ENCODE results near the gene NSMCE1.
A peak's percentile ranks its signal among the peaks of the same experiment; 100 is the strongest.

NSMCE1 gene

DNA sequence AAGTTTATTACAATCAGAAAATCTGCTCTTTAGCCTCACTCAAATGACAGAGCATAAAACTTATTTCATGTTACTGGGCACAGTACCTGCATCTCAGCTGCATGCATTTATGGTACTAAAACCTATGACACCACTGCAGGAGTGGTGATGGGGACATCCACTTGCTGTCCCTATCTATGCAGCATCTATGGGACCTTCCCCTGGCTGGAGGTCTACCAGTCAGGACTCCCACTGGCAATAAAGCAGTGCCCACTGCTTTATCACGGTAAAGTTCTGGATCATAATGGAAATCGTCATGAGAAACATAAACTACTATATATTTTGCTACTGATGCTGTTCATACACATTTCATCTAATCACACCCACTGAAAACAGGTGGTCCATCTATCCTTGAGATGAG, 26.2 kb downstream of the NSMCE1 start:
- DNase-seq, result no peak

DNA sequence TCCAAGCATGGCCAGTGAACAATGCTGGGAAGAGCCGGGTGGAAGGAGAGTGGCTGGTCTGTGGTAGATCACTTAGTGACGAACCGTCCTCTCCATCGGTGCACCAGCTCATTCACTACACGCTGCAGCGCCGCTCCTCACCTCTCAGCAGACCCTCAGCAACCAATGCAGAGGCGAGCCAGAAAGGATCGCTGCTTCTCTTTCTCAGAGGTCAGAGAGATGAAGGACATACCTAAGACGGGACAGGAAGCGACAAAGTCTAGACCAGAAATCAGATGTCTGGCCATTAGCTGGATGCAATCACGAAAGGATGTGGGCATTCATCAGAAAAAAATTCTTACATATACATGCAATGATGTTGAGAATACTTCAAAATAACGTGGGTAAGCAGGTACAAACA, 26.9 kb downstream of the NSMCE1 start:
- DNase-seq, result no peak

DNA sequence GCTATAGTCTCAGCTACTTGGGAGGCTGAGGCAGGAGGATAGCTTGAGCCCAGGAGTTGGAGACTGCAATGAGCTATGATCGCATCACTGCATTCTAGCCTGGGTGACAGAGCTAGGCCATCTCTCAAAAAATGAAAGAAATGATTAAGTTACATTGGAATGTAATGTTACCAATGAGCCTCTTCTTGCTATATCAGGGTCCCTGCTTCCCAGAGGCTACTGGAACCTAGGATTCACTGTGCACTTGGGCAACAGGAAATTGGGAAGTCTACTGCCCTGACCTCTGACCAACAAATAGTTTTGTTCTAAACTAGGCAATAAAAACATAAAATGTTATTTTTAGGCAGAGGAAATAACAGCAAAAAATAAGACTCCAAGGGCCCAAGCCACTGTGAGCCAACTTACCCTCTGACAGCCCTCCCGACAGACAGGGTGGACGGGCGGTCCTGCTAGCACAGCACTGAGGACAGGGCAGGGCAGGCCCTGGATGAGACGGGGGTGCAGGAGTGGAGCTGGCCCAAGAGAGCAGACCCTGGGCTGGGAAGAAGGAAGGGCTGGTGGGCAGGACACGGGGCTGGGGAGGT, 27.5 kb downstream of the NSMCE1 start:
- no peak for DNase-seq

DNA sequence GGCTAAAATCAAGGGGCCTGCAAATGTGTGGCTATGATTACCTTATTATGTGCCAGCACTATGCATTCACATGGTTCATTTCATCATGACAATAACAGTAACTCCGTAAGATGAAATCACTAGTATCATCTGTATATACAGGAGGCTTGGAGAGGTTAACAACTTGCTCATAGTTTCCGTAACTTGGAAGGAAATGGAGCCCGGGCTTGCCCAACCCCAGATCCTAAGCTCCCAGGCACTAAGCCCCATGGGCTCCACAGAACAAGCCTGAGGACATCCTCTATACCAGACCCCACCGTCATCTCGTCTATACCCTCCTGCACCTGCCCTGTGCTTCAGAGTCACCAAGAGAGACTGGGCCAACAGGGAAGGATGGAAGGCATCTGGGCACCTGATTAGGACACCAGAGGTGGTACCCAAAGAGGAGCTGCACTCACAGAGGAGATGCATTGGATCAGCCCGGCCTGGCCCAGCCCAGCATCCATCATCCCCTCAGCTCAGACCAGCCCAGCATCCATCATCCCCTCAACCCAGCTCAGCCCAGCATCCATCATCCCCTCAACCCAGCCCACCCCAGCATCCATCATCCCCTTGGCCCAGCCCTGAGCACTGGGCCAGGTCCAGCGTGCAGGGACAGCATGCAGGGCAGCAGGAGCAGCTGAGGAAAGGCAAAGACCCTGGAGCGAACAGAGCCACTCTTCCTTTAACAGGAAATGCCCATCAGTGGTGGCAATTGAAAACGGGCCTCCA, 28.5 kb downstream of the NSMCE1 start:
- DNase-seq, result no peak

DNA sequence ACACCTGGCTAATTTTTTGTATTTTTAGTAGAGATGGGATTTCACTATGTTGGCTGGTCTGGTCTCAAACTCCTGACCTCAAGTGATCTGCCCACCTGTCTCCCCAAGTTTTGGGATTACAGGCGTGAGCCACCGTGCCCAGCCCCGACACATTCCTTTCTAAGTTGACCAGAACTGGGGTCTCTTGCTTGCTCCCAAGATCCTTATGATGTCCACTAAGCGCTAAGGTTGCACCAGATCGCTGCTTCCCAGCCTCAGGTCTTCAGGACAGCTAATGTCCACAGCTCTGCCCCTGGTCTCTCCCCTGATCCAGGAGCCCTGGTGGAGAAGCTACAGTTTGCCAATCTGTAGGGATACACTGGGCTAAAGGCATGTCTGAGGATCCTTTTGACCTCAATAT, 29.5 kb downstream of the NSMCE1 start:
- no peak for DNase-seq

DNA sequence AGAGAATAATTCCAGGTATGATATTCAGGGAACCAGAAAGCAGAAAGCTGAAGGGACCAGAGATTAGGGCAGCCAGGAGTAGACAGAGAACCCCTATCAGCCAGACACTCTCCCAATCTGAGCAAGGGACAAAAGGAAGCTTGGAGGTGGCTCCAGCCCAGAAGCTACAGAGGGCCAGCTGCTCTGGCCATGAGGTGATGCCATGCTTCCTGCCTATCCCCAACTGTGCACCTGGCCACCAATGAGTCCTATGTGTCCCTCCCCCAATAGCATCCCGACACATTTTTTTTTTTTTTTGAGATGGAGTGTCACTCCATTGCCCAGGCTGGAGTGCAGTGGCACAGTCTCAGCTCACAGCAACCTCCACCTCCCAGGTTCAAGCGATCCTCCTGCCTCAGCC, 30.0 kb downstream of the NSMCE1 start:
- DNase-seq, result no peak

DNA sequence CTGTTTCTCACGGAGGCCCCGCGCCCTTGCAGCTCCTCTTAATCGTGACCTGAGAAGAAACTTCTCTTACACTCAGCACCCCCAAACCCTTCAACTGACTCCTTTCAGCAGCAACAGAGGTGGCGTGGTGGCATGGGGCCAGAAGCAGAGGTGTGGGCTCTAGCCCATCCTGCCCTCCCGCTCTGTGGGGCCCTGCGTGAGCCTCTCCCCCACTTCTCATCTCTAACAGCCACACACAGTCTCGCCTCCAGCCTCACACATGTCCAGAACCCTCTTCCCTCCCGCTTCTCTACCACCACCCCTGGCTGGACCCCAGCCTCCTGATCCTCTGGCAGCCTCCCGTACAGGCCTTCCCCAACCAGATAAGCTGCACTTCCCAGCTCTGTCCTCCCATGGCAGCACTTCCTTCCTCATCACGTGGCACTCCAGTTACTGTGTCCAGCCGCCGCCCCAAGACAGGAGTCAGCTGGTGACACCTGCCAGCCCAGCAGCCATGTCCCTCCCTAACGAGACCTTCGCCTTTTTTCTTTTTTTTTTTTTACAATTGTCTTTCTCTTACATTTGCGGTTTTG, 30.5 kb downstream of the NSMCE1 start:
- peak; percentile 57 for DNase-seq

DNA sequence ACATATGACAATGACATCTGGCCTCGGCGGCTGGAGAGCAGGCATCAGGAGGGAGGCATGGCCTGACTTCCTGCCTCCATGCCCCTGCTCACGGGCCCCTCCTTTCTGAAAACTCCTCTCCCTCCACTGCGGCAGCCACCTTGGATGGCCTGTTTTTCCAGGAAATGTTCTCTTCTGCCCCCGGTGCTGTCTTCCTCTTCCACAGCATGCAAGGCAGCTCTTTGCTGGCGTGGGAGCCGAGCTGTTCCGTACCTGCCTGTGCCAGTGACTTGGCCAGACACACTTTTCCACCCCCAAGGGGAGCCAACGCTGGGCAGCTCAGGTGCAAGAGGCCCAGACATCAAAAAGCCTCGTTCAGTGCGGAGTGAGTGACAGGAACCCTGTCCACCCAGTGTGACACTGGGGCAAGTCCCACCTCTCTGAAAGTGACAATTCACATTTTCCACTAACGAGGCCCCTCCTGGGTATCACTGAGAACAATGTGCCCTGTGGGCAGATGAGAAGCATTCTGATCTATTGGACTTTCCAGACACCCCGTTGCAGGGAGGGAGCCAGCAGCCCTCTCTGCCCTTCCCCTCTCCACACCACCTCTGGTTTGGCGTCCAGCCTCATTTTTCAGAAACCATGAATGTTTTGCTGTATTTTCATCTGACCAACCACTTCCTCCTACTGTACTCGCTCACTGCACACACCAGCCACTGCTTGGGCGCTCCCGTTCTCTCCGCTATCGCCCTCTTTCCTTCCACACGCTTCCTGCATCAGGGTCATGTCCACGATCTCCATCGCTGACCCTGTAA, 31.2 kb downstream of the NSMCE1 start:
- DNase-seq, result peak; percentile 76

DNA sequence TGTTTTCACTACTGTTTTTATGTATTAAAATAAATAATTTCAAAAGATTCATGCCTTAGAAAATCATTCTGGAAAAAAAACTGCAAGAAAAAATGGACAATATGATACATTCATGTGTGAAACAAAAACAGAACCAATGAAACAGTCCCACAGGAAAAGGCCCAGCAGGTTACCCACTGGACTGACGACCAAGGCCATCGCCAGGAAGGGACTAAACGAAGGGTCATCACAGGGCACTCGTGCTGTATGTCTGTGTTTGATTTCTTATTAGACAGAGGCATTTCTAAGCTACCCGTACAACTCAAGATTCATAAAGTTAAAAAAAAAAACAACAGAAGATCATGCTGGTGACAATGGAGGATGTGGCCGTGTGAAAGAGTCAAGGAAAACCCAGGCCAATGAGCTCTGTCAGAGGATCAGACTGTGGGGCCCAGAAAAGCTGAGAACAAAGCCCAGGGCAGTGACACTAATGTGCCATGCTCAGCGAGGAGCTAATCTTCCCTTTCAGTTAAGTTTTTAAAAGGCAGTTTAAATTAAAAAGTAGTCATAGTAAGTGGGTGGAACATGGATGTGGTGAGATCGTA, 31.8 kb downstream of the NSMCE1 start:
- DNase-seq, result no peak

DNA sequence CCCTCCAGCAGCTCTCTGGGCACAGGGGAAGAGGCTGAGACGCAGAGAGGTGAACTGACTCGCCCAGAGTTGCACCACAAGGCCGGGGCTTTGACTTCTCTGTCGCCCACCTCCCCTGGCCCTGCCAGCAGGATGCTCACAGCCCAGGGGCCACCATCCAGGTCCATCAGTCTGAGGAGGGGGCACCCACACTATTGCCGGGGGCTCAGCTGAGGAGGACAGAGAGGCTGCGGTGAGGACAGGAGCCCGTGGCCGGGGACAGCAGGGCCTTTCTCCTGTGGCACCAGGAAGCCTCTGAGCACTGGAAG, 32.7 kb downstream of the NSMCE1 start:
- no peak for DNase-seq

DNA sequence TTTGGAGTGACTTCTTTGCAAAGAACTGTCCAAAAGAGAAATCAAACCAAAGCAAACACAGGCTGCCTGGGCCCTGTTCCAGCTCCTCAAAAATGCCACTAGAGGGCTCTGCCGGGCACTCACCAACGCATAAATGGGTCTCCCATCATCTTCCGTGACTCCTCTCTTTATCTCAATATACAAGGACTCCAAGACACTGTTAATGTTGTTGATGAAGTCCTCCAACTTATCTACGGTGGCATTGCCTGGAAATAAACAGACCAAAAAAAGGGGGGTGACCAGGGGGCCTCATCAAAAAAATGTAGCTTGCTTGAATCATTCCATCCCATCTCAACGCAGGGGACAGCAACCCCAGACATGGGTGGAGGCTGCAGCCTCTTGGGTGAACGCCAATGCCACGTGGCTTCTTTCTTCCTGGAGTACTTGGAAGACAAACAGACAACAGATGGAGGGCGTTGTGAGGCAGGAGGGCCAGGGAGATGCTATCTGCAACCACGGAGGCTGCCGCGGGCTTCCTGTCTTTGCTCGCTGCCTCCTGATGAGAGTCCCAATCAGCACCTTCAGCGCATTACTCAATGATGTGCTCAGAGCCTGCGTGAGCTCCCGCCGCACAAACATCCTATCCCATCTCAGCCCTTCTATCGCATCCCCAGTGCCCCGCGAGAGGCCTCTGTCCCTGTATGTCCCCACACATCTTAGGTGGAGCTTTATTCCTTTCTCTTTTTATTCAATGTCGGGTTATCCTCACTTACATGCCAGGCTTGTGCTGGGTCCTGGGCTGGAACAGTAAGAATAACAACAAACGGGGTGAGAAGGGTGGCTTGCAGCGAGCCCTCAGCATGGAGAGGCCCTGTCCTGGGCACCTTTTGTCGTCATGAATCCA, 33.3 kb downstream of the NSMCE1 start:
- peak; percentile 68 for DNase-seq

DNA sequence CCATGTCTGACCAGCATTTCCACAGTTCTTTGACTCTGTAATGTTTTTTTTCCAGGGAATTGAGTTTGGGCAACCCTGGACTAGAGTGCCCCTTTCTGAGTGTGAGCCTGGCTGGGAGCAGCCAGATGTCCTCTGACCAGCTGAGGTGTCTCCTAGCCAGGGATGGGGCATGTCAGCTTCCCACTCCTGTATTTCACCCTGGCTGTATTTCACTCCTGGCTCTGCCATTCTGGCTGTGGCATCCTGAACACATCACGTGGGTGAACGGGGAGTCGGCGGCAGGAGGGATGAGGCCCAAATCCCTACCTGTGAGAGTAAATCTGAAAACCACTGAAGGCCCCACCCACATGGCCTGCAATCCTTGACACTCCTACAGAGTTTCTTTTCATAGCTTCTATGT, 34.0 kb downstream of the NSMCE1 start:
- no peak for DNase-seq

DNA sequence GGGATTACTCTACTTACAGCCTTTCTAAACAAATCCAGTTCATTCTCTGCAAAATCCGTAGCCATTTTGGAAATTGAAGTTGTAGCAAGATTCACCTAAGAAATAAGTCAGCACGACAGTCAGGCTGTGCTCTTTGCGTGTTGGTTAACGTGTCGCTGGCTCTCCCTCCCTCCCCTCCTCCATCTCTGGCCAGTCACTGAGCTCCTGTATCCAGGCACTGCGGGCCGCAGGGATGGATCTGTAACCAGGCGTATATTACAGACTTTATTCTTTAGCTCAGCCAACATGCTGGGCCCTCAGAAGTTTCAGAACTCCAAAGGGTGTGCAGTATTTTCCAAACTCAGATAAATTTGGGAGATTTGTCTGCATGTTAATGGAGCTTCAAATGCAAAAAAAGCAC, 34.4 kb downstream of the NSMCE1 start:
- DNase-seq, result no peak

DNA sequence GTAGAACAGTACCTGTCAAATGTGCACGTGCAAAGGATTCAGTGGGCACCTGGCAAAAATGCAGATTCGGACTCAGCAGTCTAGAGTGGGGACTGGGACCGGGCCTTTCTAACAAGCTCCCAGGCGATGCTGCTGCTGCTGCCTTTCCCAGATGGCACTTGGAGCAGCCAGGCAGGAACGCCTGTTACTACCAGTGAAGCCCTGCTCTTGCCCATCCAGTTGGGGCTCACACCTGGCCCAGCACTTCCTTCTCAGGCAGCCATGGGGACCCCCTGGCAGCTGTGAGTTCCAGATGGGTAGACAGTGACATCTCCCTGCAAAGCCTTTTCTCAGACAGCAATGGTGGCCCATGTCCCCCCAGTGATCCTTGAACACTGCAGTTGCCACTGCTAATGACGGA, 34.8 kb downstream of the NSMCE1 start:
- no peak for DNase-seq

DNA sequence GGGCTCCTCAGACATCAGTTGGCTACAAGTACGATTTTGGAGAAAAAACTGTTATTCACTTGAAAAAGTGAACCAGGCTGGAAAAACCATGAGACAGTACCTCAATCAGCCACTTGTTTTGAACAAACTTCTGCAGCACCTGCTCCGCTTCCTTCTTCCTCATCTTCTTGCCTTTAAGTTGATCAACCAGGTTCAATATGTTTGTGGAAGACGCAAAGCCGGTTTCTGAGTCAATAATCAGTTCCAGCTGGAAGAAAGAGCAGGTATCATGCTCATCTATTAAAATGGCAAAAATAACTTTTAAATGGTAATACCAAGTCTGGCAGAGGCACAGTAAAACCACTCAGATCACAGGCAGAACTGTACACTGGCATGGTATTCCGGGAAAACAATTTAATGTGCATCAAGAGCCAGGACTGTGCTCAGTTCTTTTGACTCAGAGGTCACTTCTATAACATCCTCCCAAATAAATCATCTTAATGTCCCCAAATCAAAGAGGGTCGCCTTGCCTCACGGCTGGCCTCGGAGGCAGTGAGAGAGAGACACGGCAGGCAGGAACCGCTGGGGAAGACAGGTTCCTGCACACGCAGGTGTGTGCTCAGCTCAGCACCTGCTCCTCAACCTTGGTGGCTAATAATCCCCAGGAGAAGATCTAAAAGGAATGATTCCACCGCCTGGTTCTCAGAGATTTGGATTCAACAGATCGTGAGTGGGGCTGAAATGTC, 35.5 kb downstream of the NSMCE1 start:
- DNase-seq, result no peak

DNA sequence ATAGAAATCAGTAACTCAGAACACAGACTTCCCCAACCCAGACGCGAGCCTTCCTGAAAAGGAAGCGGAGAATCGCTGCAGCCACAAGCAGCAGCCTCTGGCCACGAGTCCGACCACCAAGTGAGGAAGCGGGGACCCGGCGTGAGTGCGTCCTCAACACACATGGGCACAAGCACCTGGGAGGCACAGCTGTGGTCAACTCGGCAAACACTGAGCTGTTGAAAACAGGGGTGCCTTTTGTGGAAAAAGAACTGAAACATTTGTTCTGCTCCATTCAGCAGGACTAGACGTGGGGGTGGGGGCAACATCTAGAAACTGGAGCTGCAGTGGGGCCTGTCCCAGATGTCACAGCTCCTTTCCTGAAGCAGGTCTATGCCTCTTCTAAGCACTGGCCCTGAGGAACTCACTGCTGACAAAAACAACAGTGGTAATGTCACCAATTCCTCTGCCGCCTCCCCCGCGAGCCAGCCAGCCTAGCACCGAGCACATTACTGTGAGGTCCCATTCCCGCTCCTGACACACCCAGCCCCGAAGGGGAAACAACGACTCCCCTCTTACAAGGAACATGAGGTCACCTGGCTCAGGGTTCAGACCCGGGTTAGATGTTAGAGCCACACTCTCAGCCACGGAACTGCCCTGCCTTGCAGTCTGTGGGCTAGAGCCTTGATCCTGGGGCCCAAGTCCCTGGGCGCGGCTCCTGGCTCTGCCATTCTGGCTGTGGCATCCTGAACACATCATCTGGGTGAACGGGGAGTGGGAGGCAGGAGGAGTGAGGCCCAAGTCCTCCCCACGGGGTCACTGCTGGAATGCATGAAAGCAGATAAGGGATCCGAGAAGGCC, 36.3 kb downstream of the NSMCE1 start:
- peak; percentile 52 for DNase-seq

DNA sequence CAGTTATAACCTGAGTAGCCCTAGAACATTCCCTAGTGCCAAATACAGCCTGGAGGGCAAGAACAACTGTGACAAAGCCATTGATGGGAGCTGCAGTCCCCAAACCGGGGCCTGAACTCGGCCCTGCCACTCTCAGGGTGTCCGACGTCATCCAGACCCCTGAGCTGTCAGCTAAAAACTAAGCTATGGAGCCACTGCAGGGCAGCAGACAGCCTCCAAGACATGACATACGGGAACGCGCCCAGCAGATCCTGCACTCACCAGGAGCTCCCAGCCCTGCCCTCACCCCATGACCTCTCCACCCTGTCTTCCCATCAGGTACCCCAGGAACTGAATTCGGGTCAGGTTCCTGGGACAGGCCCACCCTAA, 36.9 kb downstream of the NSMCE1 start:
- no peak for DNase-seq

DNA sequence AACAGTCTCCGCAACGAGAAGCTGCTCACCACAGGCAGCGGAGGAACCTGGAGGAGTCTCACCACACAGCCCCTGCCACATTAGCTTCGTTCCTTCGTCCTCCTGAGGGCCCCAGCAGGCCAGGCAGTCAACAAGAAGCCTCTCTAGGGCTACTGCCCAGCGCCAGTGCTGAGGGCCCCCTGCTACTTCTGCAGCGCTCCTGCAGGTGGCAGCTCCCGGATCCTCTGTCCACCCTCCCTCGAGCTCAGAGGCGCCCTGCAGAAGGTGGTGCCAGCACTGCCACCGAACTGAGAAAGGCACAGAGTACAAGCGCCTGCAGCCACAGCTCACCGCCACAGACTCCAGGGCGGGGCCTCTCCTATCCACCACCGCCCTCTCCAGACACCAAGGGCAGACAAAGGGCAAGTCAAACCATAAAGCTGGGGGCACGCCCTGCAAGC, 38.0 kb downstream of the NSMCE1 start:
- peak; percentile 61 for DNase-seq

DNA sequence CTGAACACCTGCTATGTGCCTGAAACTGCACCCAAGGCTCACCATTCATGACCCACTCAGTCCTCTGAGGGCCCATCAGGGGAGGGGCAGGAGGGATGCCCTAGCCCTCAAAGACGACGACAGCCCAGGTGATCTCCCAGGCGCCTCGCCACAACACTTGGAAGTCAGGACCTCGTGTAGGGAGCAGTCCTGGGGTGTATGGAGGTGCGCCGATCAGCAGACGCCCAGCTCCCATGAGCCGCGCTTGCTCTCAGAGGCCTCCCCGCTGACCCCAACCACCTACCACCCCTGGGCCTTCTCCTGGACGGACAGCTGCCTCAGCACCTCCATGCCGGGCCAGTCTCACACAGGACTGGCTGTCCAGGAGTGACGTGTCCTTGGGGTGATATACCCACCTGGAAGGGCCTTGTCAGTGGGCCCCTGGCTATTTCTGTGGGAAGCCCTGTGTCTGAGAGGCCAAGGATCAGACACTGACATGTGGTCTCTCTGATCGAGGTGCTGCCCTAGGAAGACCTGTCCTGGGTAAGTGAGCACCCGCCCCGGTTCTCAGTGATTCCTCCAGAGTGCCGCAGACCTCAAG, 38.6 kb downstream of the NSMCE1 start:
- no peak for DNase-seq
